SU-DHL-6 (cell line): ENCODE results near the gene EOLA1.

Experiments used
- CTCF ChIP-seq: fragments of 200-600 bp; sonication (generic); IDR thresholded peaks from one replicate; pipeline ENCODE4 v1.5.1; 2017; ENCODE audit warnings: antibody characterized with exemption, mild to moderate bottlenecking, low read length, moderate library complexity; ENCODE audit not compliant: insufficient read depth, poor library complexity, severe bottlenecking
- EZH2phosphoT487 ChIP-seq: fragments of 200-600 bp; sonication (generic), shearing (Covaris generic); conservative IDR thresholded peaks from 2 replicates; pipeline ENCODE4 v1.6.1; 2018; ENCODE audit warnings: mild to moderate bottlenecking, antibody characterized with exemption, low read length, moderate library complexity, mixed read lengths

DNA sequence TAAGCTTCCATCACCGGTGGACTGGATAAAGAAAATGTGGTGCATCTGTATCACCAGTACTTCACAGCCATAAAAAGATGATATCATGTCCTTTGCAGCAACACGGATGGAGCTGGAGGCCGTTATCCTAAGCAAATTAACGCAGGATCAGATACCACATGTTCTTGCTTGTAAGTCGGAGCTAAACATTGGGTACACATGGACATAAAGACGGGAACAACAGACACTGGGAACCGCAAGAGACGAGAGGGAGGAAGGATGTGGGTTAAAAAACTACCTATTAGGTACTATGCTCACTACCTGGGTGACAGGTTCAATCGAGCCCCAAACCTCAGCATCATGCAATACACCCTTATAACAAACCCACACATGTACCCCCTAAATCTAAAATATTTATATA, 19.4 kb upstream of the EOLA1 start:
- TF ChIP-seq CTCF (no peak), EZH2phosphoT487 (no peak)
